B cell (primary cell): ENCODE measurements around the gene PTH1R.

Source experiments
- EZH2 ChIP-seq: IDR thresholded peaks from 2 replicates; pipeline ENCODE4 v1.6.1; 2012; ENCODE audit warnings: borderline replicate concordance, low read depth, mild to moderate bottlenecking, moderate library complexity, low read length; ENCODE audit not compliant: insufficient read depth, poor library complexity, severe bottlenecking
- TF ChIP-seq, protein P1 (sequence below): fragments of 200-600 bp; IDR thresholded peaks from one replicate; pipeline ENCODE4 v1.8.0; 2022; ENCODE audit warnings: antibody characterized with exemption, mild to moderate bottlenecking

- TF ChIP-seq, protein P1, sequence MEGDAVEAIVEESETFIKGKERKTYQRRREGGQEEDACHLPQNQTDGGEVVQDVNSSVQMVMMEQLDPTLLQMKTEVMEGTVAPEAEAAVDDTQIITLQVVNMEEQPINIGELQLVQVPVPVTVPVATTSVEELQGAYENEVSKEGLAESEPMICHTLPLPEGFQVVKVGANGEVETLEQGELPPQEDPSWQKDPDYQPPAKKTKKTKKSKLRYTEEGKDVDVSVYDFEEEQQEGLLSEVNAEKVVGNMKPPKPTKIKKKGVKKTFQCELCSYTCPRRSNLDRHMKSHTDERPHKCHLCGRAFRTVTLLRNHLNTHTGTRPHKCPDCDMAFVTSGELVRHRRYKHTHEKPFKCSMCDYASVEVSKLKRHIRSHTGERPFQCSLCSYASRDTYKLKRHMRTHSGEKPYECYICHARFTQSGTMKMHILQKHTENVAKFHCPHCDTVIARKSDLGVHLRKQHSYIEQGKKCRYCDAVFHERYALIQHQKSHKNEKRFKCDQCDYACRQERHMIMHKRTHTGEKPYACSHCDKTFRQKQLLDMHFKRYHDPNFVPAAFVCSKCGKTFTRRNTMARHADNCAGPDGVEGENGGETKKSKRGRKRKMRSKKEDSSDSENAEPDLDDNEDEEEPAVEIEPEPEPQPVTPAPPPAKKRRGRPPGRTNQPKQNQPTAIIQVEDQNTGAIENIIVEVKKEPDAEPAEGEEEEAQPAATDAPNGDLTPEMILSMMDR = no peak
- TF ChIP-seq EZH2 = no peak
Measured at GRCh38 chr3:46867550-46867898, 10.0 kb upstream of the PTH1R start.
